Type B pancreatic cell (in vitro differentiated cells): ENCODE data around the gene CHMP4A. TPM values are rescaled to one million over a fixed set of nuclear protein-coding genes. Genes with fewer than 3 reads are reported as not detected.
A peak's percentile ranks its signal among the peaks of the same experiment; 100 is the strongest.

Experiments
- DNase-seq: peaks from one replicate; pipeline ENCODE4 v3.0.0; 2021; ENCODE audit warnings: mixed read lengths; ENCODE audit not compliant: unreplicated experiment; ENCODE audit errors: extremely low spot score
- H3K27ac Mint-ChIP-seq: 2 replicates; pipeline ENCODE4 v1.8.0; 2021; ENCODE audit warnings: mild to moderate bottlenecking, mixed read lengths
- H3K27me3 Mint-ChIP-seq: 2 replicates; pipeline ENCODE4 v1.8.0; 2021; ENCODE audit warnings: mixed read lengths
- H3K36me3 Mint-ChIP-seq: 2 replicates; pipeline ENCODE4 v1.8.0; 2021; ENCODE audit warnings: mixed read lengths
- H3K4me1 Mint-ChIP-seq: one replicate; pipeline ENCODE4 v1.8.0; 2021; ENCODE audit warnings: mixed read lengths; ENCODE audit not compliant: unreplicated experiment
- H3K4me3 Mint-ChIP-seq: 2 replicates; pipeline ENCODE4 v1.8.0; 2021; ENCODE audit warnings: mild to moderate bottlenecking, mixed read lengths
- H3K9me3 Mint-ChIP-seq: 2 replicates; pipeline ENCODE4 v1.8.0; 2021; ENCODE audit warnings: mixed read lengths
- CTCF ChIP-seq: fragments of 200-600 bp; sonication (generic); conservative IDR thresholded peaks from 2 replicates; pipeline ENCODE4 v1.5.0; 2021; ENCODE audit warnings: antibody characterized with exemption, mild to moderate bottlenecking
- total RNA-seq: library from RNA; stranded (reverse); gene quantifications from 2 replicates; pipeline ENCODE4 v1.2.1, GENCODE V29; 2021; ENCODE audit warnings: low replicate concordance

The CHMP4A gene
- total RNA-seq, 1 donor from 2014 or later: 44.3 TPM

DNA sequence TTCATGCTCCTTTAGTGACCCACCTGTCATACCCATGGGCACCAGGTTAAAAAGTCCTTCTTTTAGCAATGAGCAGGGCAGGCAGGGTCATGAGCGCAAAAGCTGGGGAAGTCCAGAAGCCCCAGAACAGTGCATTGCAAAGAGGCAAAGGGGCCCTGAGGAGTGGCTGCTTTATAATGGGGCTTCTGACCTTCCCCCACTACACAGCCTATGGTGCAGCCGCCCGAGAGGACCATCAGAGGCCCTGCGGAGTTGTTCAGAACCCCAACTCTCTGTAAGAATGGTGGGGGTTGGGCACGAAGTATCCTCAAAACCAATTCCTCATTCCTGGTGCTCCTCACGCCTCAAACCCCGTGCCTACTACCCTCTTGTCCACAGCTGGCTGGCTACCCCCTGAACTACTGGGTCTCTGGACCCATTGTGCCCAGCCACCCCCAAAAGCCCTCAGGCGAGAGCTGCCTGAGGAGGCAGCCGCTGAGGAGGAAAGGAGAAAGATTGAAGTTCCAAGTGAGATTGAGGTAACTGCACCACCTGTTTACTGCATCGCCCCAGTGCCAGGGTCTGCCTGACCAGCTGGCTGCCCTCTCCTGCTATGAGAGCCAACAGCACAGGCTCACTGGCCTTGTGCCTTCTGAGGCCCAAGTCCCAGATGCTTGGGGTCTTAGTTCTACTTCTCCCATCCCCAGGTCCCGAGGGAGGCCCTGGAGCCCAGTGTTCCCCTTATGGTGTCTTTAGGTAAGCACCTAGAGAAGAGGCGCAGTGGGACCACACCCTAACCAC is 34.7 kb downstream of the CHMP4A start:
- peaks cover 13% of the 10 kb centered on the region for H3K4me1 Mint-ChIP-seq
- no peaks in the 10 kb centered on the region for H3K9me3 Mint-ChIP-seq
- TF ChIP-seq CTCF: no peak
- H3K27ac Mint-ChIP-seq: peak overlapping the region; percentile 46
- DNase-seq: no peak
- peaks cover 10% of the 10 kb centered on the region for H3K36me3 Mint-ChIP-seq
- H3K27me3 Mint-ChIP-seq: no peaks in the 10 kb centered on the region
- H3K4me3 Mint-ChIP-seq: no peak overlapping the region

GRCh38 chr14:24177891-24178290 is 35.4 kb downstream of the CHMP4A start:
- no peak overlapping the region for H3K4me3 Mint-ChIP-seq
- no peak for TF ChIP-seq CTCF
- H3K9me3 Mint-ChIP-seq: no peaks in the 10 kb centered on the region
- no peak overlapping the region for H3K27ac Mint-ChIP-seq
- no peak for DNase-seq
- H3K27me3 Mint-ChIP-seq: no peaks in the 10 kb centered on the region
- peaks cover 20% of the 10 kb centered on the region for H3K4me1 Mint-ChIP-seq
- peaks cover 10% of the 10 kb centered on the region for H3K36me3 Mint-ChIP-seq

- H3K4me1 Mint-ChIP-seq: peaks cover 21% of the 10 kb centered on the region
- no peak for TF ChIP-seq CTCF
- H3K27me3 Mint-ChIP-seq: no peaks in the 10 kb centered on the region
- no peak for DNase-seq
- peaks cover 10% of the 10 kb centered on the region for H3K36me3 Mint-ChIP-seq
- H3K9me3 Mint-ChIP-seq: no peaks in the 10 kb centered on the region
- H3K4me3 Mint-ChIP-seq: no peak overlapping the region
- no peak overlapping the region for H3K27ac Mint-ChIP-seq
Observed at GRCh38 chr14:24177041-24177825, 36.1 kb downstream of the CHMP4A start.

DNA sequence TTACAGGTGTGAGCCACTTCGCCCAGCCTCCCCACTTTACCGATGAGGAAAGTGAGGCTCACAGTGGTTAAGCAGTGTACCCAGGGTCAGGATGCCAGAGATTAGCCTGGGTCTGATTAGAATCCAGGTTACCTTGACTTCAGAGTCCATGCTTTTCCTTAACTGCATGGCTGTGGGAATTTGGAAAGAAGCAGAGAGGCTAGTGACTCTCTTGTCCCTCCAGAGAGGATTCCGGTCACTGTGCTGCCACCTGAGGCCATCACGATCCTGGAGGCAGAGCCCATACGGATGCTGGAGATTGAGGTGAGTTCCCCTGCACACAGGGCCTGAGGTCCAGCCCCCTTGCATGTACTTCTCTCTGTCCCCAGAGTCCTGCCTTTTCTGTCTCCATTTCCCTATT is 36.7 kb downstream of the CHMP4A start:
- H3K4me1 Mint-ChIP-seq: peaks cover 22% of the 10 kb centered on the region
- TF ChIP-seq CTCF: no peak
- H3K36me3 Mint-ChIP-seq: peaks cover 11% of the 10 kb centered on the region
- H3K27me3 Mint-ChIP-seq: no peaks in the 10 kb centered on the region
- H3K4me3 Mint-ChIP-seq: no peak overlapping the region
- no peak overlapping the region for H3K27ac Mint-ChIP-seq
- no peak for DNase-seq
- no peaks in the 10 kb centered on the region for H3K9me3 Mint-ChIP-seq

- peak overlapping the region; percentile 92 for H3K4me3 Mint-ChIP-seq
- DNase-seq: no peak
- TF ChIP-seq CTCF: no peak
- H3K9me3 Mint-ChIP-seq: no peaks in the 10 kb centered on the region
- no peaks in the 10 kb centered on the region for H3K27me3 Mint-ChIP-seq
- peaks cover 25% of the 10 kb centered on the region for H3K4me1 Mint-ChIP-seq
- peaks cover 16% of the 10 kb centered on the region for H3K36me3 Mint-ChIP-seq
- peak overlapping the region; percentile 54 for H3K27ac Mint-ChIP-seq
Observed at GRCh38 chr14:24172871-24173281, 40.4 kb downstream of the CHMP4A start.
